Measurements from ENCODE around the gene F7.
"Not testable (repeated sequence)": the region's sequence is repeated elsewhere in the genome, so short reads cannot be mapped to it uniquely, and the experiment has no call there.

F7 gene

DNA sequence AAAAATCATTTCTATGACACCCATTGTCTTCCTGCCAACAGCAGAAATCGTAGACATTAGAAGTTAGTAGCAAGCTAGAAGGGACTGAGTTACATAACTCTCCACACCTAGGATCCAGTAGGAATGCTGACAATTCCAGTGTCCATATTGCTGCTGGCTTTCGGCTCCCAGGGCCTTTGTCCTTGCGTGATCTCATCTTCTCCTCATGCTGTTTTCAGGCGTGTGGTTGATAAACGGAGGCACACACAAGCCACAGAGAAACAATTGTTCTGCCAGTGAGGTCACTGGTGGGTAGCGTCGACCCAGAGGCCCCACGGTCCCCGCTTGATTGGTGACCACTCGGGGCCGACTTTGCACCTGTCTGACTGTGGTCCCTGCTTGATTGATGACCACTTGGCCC lies 31.6 kb upstream of the F7 start:
- DNase-seq = no peak

DNA sequence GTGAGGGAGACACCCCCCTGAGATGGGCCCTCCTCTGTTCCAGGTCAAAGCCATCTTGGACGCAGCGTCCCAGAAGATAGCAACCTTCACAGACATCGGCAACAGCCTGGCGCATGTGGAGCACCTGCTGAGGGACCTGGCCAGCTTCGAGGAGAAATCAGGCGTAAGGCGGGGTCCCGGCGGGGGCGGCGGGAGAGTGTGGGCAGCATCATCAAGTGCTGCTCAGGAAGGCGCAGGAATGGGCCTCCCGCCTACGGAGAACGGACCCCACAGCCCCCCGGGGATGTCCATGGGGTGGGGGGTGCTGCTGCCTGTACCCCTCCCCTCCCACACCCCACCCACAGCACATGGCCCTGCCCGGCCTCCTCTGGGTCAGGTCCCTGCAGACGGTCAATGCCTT lies 31.2 kb upstream of the F7 start:
- DNase-seq = no peak

DNA sequence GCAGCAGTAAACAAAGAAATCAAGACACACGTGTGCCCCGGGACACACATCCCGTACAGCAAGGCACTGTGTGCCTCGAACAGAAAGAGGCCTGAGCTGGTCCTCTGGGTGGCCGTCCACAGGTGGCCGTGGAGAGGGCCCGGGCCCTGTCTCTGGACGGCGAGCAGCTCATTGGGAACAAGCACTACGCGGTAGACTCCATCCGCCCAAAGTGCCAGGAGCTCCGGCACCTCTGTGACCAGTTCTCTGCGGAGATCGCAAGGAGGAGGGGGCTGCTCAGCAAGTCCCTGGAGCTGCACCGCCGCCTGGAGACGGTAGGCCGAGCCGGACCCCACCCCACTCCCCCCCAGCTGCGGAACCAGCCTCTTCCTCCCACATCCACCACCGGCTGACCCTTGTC lies 30.7 kb upstream of the F7 start:
- no peak for DNase-seq

DNA sequence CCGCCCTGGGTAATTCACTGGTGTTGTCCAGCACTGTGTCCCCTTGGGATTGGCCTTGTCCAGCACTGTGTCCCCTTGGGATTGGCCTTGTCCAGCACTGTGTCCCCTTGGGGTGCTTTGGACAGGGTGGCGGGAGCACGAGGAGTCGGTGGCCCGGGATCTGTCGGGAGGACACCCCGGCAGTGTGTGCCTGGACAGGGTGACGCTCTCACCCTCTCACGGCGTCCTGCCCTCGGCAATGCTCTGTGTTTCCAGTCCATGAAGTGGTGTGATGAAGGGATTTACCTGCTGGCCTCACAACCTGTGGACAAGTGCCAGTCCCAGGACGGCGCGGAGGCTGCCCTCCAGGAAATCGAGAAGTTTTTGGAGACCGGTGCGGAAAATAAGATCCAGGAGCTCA lies 29.9 kb upstream of the F7 start:
- no peak for DNase-seq

DNA sequence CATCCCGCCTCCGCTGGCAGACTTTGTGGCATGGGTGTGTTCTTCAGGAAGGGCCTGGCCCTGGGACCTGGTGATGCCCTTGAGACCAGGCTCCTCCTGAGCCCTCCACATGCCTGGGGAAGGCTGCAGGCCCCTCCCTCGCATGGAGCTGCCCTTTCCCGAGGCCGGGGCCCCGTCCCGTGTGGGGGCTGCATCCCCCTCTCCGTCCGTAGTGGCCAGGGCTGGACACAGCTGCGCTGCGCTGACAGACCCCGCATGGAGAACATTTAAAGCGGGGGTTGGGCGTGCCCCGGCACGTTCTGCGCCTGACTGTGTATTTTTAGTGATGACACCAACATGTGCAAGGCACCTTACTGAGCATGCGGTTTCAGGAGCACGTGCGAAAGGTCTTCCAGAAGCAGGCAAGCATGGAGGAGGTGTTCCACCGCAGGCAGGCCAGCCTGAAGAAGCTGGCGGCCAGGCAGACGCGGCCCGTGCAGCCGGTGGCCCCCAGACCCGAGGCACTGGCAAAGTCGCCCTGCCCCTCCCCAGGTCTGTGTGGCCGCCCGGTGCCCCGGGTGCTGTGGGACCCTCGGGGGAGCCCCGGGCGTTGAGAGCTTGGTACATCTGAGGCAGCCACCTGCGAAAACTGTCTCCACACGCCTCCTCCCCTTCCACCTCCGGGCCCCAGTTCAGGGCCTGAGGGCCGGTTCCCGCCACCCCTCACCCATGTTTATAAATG lies 28.8 kb upstream of the F7 start:
- DNase-seq = no peak

DNA sequence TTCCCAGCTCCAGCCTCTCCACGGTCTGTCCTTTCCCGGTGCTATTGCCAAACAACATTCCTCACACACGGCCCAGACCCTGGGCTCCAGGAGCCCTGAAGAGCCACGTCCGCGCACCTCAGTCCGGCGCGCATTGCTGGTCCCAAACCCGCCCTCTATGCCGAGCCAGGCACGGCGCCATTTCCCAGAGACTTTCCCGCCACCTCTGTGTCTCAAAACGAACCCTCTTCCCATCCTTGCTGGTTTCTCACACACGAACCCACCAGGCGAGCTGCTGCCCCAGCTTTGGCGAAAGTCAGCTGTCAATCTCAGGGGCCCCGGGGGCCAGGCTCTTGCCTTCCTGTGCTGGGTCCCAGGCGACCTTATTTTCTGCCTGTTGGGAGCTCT lies 28.0 kb upstream of the F7 start:
- DNase-seq = no peak

DNA sequence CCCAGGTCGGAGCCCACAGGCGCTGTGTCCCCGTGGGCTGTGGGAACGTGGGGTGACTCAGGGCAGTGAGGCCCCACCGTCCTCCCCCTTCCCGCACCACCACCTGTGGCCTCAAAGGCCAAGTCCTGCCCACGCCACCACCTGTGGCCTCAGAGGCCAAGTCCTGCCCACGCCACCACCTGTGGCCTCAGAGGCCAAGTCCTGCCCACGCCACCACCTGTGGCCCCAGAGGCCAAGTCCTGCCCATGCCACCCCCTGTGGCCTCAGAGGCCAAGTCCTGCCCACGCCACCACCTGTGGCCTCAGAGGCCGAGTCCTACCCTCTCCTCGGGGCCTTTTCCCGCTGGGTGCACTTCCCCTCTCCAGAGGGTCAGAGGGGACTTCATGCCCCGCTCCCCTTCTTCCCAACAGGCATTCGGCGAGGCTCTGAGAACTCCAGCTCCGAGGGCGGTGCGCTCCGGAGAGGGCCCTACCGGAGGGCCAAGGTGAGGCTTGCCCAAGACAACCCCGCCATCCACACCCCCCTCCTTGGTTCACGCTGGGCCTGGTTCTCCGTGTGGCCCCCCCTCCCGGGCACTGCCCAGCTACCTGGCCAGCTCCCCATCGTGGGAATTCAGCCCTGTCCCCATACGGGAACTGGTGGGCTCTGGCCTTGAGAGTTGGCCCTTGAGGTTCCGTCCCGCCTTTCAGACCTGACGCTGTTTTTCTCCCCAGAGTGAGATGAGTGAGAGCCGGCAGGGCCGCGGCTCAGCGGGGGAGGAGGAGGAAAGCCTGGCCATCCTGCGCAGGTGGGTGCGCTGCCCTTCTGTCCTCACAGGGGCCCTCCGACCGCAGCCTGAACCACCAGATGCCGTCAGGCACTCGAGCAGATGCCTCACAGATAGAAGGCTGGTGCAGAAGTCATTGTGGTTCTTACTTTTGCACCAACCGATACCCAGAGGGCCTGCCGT lies 27.4 kb upstream of the F7 start:
- no peak for DNase-seq

DNA sequence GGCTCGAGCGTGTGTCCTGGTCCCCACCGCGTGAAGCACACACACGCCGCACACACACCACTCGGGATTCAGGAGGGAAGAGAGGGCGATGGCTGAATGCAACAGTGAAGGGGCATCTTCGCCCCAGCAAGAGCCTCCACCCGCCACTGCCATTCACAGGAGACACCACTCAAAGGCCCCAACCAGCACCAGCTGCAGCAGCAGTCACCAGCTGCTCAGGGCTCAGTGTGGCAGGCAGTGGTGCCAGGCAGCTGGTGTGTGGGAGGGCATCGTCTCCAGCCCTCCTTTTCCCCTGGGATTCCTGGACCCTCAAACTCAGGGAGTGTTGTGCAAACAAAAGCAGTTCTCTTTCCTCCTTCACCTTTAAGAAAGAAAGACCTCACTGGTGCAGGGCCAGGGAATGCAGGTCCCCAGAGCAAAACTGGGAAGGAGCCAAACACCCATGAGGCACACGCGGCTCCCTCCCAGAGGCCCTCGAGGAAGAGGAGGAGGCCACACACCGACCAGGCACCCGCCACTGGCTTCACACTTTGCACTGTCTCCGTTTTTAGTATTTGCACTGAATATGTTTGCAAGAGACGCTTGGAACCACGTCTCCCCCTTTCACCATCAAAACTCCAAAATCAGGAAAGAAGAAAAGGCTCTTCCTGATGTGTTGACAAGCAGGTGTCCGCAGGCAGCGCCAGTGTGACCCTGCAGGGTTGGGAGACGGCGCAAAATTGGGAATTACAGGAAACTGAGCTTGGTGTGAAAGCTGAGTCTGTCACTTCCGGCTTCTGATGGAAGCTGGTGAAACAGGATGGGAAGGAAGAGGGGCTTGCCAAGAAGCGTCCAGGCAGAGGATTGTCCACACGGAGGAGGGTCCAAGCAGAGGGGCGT lies 26.4 kb upstream of the F7 start:
- DNase-seq = no peak

DNA sequence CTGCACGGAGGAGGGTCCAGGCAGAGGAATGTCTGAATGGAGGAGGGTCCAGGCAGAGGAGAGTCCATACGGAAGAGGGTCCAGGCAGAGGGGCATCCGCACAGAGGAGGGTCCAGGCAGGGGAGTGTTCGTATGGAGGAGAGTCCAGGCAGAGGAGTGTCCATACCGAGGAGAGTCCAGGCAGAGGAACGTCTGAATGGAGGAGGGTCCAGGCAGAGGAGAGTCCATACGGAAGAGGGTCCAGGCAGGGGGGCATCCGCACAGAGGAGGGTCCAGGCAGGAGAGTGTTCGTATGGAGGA lies 25.9 kb upstream of the F7 start:
- DNase-seq = not testable (repeated sequence)

DNA sequence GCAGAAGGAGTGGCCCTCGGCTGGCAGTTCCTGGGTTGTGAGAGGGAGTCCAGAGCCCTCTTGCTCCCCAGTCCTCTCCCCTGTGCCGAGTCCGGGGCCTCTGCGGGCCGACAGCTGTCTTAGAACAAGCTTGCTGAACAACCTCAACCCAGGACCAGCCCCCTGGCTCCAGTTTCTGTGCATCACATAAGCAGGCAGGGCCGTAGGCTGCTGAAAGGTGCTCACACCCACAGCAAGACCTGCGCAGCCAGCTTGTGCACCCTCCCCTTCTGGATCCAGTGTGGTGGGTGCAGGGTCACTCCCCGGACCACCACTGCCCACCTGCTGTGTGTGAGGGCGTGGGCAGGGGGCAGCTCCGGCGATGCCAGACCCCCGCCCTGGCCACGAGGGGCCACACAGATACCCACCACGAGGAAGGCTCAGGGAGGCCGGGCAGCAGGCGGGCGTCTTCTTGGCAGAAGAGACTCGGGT lies 25.2 kb upstream of the F7 start:
- DNase-seq = no peak

DNA sequence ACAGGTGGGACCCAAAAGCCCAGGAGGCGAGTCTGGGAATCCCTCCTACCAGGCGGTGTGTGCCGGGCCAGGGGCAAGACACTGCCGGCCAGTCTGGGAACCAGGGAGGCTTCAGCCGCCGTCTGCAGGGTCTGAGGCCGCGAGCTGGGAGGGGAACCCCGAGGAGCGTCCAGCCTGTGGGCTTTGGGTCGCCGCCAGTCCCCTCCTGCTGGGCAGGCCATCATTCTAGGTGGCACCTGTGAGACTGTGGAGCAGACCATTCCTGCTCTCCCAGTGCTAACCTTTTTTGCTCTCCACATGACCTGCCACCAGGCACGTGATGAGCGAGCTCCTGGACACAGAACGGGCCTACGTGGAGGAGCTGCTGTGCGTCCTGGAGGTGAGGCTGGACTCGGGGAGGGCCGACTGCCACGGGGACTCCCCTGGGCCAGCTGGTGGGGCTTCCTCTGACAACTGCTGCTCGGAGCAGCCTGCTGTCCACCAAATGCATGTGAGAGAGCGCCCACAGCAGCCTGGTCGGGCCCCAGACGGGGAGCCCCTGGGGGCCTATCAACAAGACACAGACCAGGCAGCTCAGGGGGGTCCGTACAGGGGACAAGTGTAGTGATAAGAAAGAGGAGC lies 24.6 kb upstream of the F7 start:
- no peak for DNase-seq

DNA sequence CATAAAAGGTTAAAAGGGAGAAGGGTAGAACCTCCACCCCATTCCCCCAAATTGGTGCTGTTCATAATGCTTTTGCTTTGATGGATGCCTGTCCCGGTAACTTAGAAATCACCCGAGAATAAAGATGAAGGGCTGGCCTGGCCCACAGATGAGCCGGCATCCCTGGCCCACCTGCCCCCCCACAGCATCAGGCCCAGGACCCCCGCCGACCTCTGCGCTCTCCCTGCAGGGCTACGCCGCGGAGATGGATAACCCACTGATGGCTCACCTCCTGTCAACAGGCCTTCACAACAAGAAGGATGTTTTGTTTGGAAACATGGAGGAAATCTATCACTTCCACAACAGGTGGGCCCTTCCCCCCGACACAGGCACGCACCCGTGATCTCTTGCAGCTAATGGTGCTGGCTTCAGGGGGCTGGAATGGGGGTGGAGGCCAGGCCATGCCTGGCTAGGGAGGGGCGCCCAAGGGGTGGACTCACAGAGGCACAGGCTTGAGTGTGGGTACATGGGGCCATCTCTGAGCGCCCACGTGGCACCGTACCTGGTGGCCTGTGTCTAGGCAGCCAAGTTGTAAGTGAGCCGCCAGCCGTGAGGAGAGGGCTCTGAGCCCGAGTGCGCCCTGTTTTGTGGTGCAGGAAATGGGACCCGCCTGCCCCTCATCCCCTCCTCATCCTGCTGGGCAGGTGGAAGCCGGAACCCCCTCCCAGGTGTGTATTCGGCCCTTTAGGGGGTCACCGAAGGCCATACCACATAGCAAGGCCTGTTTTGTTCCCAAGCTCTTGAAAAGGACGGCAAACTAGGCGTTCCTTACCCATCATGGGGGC lies 23.2 kb upstream of the F7 start:
- no peak for DNase-seq

DNA sequence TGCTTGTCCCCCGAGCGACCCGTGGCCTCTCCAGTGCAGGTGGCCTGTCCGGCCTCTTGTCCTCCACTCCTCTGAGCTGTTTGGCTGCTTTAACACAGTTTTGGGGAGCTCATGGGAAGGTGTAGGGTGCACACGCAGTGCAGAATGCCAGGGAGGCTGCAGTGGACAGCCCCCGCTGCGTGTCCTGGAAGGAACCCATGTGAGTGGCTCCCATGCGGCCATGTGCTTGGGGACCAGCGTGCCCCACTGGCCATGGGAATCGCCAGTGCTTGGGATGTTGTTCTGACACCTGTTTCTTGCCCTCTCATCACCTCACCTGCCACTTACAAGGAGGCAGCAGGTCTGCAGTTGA lies 22.6 kb upstream of the F7 start:
- no peak for DNase-seq

DNA sequence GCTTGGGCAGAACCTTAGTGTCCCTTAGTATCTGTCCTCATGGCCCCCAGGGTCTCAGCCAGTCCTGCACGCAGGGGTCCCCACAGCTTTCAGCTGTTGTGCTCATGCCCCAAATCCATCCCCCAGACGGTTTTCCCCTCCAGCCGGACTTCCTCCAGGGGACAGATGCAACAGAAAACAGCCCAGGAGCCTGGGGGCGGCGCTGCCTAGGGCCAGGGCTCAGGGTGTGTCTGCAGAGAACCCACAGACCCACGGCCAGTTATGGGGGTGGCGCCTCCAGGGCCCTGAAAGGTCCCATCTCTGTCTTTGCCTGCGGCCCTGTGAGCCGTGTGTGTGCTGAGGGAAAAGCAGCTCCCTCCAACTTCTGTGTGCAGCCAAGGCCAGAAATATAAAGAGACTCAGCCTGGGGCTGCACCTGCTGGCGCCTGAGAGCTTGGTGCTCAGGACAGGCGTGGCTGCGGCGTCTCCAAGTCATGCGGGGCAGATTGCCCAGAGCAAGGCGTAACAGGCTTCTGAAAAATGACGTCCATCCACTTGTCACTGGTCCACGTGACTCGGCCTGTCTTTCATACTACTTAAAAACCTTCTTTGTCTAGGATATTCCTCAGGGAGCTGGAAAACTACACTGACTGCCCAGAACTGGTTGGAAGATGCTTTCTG lies 22.1 kb upstream of the F7 start:
- no peak for DNase-seq

DNA sequence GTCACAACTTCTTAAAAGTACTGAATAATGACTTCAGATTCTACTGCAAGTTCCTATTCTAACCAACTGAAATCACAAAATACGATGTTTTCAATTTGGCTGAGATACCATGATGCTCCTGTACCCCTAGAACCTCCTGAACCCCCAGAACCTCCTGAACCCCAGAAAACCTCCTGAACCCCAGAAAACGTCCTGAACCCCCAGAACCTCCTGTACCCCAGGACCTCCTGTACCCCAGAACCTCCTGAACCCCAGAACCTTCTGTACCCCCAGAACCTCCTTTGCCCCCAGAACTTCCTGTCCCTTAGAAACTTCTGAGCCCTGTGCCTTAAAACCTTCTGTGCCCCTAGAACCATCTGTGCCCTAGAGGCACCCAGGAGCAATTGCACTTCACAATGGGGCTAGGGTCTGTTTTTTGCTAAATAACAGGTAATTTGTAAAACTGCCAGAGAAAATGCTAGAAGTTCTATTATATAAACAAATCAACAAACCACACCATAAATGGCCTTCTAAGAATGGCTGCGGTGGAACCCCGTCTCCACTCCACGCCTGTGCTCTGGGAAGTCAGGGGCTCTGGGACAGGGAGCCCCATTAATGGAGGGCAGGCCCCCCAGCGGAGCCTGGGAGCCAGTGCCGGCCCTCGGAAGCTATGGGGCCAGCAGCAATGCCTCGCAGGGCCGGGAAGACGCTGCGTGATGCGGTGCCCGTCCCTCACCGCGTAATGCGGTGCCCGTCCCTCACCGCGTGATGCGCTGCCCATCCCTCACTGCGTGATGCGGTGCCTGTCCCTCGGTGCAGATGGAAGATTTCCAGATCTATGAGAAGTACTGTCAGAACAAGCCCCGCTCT lies 21.3 kb upstream of the F7 start:
- DNase-seq = no peak

DNA sequence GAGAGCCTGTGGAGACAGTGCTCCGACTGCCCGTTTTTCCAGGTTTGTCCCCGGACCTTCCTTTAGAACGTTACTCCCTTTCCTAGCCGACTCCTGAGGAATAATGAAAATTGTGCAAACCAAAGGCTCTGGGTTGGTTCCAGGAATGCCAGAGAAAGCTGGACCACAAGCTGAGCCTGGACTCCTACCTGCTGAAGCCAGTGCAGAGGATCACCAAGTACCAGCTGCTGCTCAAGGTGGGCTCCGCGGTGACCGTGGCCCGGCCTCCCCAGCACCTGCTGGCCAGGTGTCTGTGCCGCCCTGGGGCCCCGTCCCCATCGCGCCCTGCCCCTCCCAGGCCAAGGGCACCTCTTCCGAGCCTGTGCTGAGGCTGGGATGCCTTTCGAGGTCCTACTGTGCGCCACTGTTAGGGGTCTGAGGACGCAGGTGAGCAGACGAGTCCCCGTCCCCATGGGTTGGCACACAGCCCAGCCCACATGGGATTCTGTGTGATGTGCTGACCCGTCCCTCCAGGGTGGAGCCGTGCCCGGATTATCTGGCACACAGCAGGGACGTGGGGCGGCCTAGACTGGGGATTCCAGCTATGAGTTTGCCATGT lies 20.5 kb upstream of the F7 start:
- no peak for DNase-seq

DNA sequence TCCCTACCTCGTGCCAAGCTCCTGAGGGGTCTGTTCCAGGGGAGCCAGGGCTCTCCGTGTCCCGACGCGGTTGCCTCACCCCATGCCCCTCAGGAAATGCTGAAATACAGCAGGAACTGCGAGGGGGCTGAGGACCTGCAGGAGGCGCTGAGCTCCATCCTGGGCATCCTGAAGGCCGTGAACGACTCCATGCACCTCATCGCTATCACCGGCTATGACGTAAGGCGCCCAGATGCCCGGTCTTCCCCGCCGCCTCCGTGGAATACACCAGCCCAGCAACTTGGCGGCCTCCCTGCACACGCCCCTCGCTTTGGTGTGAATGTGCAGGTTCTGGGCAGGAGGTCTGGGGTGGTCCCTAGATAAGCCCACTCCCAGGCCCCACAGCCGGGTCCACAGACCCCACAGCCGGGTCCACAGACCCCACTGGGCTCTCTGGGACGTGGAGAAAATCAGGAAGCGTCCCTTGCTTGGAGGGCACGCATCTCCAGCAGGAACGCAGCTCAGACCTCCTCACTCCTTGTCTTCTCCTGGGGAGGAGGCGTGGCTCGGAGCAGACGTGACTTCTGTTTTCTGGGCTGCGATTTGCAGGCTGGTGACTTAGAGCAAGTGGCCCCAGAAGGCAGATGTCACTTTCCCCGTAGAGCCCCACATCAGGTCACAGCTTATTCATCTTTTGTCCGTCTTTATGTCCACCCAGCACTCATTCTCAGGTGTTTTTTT lies 19.4 kb upstream of the F7 start:
- DNase-seq = no peak

DNA sequence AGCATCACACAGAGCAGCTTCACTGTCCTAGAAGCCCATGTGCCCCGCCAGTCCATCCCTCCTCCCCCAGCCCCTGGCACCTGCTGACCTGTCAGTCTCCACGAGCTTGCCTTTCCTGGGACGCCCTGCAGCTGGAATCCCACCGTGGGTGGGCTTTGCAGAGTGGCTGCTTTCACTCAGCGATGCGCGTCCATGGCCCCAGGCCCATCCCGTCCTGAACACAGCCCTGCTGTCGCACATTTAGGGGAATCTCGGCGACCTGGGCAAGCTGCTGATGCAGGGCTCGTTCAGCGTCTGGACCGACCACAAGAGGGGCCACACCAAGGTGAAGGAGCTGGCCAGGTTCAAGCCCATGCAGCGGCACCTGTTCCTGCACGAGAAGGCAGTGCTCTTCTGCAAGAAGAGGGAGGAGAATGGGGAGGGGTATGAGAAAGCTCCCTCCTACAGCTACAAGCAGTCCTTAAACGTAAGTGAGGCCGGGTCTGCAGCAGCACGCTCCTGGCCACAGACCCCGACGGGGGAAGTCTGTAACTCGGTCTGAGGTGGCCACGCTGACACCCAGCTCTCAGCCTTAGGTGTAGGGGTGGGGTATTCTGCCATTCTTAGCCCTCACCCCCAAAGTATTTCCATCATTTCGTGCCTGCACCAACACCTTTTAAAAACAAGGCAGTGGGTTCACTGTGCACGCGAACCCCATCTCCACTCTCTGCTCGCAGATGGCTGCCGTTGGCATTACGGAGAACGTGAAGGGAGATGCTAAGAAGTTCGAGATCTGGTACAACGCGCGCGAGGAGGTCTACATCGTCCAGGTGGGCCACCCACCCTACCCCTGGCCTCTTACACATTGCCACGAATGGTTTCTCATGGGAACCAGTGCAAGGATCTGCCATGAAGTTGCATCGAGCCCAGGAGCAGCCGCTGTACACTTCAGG lies 18.3 kb upstream of the F7 start:
- no peak for DNase-seq
